DOHH2 (cell line): ENCODE measurements around the gene SUGCT.

Experiments used
- CTCF ChIP-seq: fragments of 200-600 bp; sonication (generic); IDR thresholded peaks from one replicate; pipeline ENCODE4 v1.5.1; 2014; ENCODE audit warnings: antibody characterized with exemption, mild to moderate bottlenecking, low read depth, low read length; ENCODE audit not compliant: poor library complexity, severe bottlenecking
- EZH2phosphoT487 ChIP-seq: fragments of 200-600 bp; sonication (generic); IDR thresholded peaks from 2 replicates; pipeline ENCODE4 v1.6.1; 2017; ENCODE audit warnings: borderline replicate concordance, mild to moderate bottlenecking, antibody characterized with exemption, low read length, moderate library complexity, mixed read lengths

DNA sequence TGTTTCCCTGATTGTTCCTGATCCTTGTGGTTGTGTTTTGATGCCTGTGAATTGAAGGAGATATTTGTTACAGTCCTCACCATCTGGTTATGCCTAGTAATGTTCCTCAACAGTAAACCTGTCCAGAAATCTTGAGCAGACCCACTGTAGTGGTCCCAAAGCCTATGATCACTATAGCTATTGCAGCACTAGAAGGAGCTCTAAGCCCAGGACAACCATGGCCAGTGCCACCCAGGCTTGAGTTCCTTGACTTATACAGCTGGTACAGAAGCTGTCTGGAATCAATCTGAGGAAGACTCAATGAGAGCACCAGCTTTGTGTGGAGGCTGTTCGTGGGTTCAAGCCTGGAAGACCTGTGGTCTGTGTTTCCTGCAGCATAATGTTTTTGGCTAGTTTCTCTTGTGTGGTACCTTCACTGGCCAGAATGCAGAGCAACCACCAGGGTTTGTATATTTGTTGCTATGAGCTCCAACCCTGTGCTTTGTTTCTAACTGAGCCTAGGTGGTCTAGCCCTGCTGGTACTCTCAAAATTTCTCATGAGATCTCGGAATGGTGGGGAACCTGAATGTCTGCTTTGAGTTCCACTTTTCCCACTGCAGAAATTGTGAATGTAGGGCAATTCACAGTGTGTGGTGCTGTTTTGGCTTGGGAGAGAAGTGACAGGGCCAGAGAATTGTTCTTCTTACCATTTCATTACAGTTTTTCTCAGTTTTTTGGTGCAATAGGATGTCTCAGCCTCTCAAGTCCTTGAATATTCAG is 355.2 kb downstream of the SUGCT start:
- TF ChIP-seq CTCF (no peak), EZH2phosphoT487 (no peak)
